Measurements from ENCODE around the gene SYS1.

SYS1 gene

DNA sequence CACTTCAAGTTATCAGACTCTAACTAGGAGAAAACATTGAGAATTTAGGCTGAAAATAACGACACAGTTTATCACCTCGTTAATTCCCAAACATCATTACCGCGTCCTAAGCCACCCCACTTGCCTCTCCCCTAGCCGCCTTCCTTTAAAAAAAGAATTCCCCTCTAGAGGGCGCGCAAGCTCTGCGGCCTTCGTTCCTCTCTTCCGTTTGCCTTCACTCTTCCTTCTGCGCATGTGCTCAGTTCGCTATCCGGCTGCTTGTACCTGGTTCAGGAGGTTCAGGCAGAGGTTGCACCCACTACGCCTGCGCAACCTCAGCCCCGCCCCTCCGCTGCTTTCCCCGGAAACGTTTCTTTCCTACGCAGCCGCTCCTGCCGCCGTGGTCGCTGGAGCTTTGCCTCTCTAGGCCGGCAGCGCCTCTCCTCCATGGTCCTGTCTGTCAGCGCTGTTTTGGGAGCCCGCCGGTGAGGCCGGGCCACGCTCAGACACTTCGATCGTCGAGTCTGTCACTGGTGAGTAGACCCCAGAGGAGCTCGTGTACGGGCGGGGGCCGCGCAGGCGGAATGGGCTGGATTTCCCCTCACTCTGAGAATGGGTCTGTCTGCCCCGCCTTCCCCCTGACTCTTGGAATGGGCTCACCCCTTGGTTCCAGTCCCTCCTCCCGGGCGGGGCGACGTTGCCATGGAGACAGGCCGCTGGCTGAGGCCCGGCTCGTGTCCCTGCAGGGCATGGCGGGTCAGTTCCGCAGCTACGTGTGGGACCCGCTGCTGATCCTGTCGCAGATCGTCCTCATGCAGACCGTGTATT, at the start of gene SYS1:
Gene SYS1, plus strand, starts transcription at position 353 of the 807 bp plus-strand sequence. Its CDS starts 376 bp downstream, at position 729.
- DNase-seq (ENCODE audit: low read depth), result peak; percentile 96
- in situ Hi-C loops (cut with HindIII; ENCODE audit: low sequenced_read_pairs), result no loop called here
- TF ChIP-seq, protein P1, sequence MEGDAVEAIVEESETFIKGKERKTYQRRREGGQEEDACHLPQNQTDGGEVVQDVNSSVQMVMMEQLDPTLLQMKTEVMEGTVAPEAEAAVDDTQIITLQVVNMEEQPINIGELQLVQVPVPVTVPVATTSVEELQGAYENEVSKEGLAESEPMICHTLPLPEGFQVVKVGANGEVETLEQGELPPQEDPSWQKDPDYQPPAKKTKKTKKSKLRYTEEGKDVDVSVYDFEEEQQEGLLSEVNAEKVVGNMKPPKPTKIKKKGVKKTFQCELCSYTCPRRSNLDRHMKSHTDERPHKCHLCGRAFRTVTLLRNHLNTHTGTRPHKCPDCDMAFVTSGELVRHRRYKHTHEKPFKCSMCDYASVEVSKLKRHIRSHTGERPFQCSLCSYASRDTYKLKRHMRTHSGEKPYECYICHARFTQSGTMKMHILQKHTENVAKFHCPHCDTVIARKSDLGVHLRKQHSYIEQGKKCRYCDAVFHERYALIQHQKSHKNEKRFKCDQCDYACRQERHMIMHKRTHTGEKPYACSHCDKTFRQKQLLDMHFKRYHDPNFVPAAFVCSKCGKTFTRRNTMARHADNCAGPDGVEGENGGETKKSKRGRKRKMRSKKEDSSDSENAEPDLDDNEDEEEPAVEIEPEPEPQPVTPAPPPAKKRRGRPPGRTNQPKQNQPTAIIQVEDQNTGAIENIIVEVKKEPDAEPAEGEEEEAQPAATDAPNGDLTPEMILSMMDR (IDR thresholded peaks at IDR 0.05; ENCODE audit: low read depth, low read length, missing control alignments), result peak; percentile 83
- H3K4me3 ChIP-seq (ENCODE audit: low read depth, low read length), result peak within 1 kb of the TSS; percentile 80

DNA sequence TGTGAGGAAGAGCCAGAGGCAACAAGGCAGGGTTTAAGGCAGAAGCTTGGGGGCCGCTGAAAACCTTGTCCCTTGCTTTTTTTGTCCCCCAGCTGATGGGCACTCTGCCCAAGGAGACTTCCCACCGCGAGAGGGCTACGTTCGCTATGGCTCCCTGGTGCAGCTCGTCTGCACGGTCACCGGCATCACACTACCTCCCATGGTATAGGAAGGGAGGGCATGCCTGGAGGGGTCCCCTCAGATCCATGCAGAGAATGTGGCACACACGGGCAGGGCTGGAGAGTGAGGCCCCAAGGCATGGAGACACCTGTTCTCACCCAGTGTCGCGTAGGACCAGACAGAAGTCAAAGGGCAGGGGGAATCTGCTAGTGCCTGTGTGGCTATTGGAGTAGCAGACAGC, 49.0 kb upstream of the SYS1 start:
- H3K4me3 ChIP-seq (ENCODE audit: low read depth, low read length), result no peak overlapping the region
- TF ChIP-seq, protein P1 (IDR thresholded peaks at IDR 0.05; ENCODE audit: low read depth, low read length, missing control alignments), result no peak
- in situ Hi-C loops (cut with HindIII; ENCODE audit: low sequenced_read_pairs), result no loop called here
- DNase-seq (ENCODE audit: low read depth), result no peak

DNA sequence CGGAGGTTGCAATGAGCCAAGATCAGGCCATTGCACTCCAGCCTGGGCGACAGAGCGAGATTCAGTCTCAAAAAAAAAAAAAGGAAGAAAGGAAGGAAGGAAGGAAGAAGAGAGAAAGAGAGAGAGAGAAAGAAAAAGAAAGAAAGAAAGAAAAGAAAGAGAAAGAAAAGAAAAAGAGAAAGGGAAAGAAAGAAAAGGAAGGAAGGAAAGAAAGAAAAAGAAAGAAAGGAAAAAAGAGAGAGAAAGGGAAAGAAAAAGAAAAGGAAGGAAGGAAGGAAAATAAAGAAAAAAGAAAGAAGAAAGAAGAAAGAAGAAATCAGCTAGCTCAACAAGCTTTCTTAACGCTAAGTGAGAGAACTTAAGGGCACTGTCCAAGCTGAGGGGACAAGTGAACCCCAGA, 47.3 kb upstream of the SYS1 start:
- in situ Hi-C loops (cut with HindIII; ENCODE audit: low sequenced_read_pairs), result no loop called here
- DNase-seq (ENCODE audit: low read depth), result no peak
- no peak overlapping the region for H3K4me3 ChIP-seq (ENCODE audit: low read depth, low read length)
- TF ChIP-seq, protein P1 (IDR thresholded peaks at IDR 0.05; ENCODE audit: low read depth, low read length, missing control alignments), result no peak

DNA sequence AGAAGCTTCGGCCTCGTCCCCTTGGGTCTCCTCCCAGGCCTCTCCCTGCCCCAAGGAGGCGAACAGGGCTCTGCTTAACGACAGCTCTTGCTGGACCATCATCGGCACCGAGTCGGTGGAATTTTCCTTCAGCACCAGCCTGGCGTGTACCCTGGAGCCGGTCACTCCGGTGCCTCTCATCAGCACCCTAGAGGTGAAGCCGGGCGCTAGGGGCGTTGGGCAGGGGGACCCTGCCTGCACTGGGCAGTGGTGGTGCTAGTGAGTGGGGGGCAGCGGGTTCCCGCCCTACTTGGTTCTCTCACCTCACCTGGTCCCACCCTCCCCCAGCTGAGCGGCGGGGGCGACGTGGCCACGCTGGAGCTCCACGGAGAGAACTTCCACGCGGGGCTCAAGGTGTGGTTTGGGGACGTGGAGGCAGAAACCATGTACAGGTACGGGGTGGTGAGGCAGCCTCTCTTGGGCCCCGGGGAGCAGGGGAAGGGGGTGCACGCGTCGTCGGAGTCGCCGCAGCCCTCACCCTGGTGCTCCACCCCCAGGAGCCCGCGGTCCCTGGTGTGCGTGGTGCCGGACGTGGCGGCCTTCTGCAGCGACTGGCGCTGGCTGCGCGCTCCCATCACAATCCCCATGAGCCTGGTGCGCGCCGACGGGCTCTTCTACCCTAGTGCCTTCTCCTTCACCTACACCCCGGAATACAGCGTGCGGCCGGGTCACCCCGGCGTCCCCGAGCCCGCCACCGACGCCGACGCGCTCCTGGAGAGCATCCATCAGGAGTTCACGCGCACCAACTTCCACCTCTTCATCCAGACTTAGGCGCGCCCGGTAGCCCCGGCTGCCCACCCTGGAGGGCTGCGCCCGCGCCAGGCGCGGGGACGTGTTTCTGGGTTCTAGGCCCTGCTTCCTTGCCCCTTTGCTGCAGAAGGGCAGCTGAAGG, 46.5 kb upstream of the SYS1 start:
- DNase-seq (ENCODE audit: low read depth), result no peak
- in situ Hi-C loops (cut with HindIII; ENCODE audit: low sequenced_read_pairs), result no loop called here
- TF ChIP-seq, protein P1 (IDR thresholded peaks at IDR 0.05; ENCODE audit: low read depth, low read length, missing control alignments), result no peak
- no peak overlapping the region for H3K4me3 ChIP-seq (ENCODE audit: low read depth, low read length)

DNA sequence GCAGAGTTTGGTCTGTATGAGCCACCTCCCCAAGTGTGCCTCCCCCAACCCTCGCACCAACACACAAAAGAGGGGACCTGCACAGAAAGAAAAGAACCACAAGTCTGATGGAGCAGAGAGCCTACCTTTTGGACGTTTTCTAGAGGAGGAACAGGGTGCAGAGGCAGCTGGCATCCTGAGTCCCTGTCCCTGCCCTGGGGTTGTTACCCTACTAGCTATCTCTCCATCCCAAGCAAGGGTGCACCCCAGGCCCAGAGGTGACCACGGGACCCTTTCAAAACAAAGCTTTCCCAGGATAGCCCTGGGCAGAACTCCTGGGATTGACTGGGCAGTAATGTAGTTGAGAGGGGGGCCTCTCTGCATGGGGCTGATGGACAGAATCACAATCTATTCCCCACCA, 45.1 kb upstream of the SYS1 start:
- TF ChIP-seq, protein P1 (IDR thresholded peaks at IDR 0.05; ENCODE audit: low read depth, low read length, missing control alignments), result no peak
- in situ Hi-C loops (cut with HindIII; ENCODE audit: low sequenced_read_pairs), result no loop called here
- no peak overlapping the region for H3K4me3 ChIP-seq (ENCODE audit: low read depth, low read length)
- DNase-seq (ENCODE audit: low read depth), result no peak

DNA sequence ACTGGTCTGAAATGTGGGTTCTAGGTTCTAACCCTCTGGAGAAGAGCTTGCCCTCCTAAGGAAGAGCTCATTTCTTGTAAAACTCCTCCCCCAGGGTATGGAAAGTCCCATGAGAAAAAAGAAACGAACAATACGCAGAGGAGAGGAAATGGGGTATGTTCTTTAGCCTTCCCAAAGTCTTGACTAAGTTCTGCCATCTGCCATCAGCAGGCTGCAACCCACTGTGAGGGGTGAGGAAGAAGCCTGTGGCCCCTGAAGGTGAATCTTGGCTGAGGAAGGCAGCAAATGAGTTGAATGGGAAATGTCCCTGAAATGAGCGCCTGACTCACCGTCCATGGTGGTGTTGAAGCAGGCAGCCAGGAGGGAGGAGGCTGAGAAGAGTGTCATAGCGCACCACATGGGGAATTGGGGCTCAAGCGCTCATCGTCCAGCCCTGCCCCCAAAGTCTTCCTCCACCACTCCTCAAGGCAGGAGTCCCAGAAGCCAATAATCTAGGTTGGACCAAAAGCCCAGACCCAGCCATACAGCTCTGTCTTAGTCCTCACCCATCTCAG, 44.5 kb upstream of the SYS1 start:
- DNase-seq (ENCODE audit: low read depth), result no peak
- TF ChIP-seq, protein P1 (IDR thresholded peaks at IDR 0.05; ENCODE audit: low read depth, low read length, missing control alignments), result no peak
- no peak overlapping the region for H3K4me3 ChIP-seq (ENCODE audit: low read depth, low read length)
- in situ Hi-C loops (cut with HindIII; ENCODE audit: low sequenced_read_pairs), result no loop called here
